ENCODE results near the gene IKBKE. TPM values are rescaled to one million over a fixed set of nuclear protein-coding genes. Genes with fewer than 3 reads are reported as not detected.

Gene IKBKE
- total and polyA plus RNA-seq, 9 donors = 0.86 to 3.9 (median 2.3) TPM

GRCh38 chr1:206476591-206476990 lies 6.3 kb downstream of the IKBKE start:
- no peak for TF ChIP-seq CTCF (IDR thresholded peaks at IDR 0.05)
- no peak for TF ChIP-seq EP300 (IDR thresholded peaks at IDR 0.05)
- TF ChIP-seq POLR2A (IDR thresholded peaks at IDR 0.05) = no peak
- 86 to 91% (median 90%) methylated on average over 14 of the region's 14 CpGs for WGBS, 3 donors
- Histone ChIP-seq H3K4me3 (no peak overlapping the region), H3K27me3 (no peaks in the 10 kb centered on the region), H3K36me3 (no peaks in the 10 kb centered on the region), H3K9me3 (no peaks in the 10 kb centered on the region), H3K27ac (no peak overlapping the region), H3K4me1 (ENCODE audit: insufficient read depth) (no peaks in the 10 kb centered on the region)
- intact Hi-C loops (cut with DNase I) = loop anchor here in 2 of 4 donors (10.0 kb wide), 1 partner anchor 438 kb away; no protein-coding TSS in a partner anchor
- no peak for DNase-seq

DNA sequence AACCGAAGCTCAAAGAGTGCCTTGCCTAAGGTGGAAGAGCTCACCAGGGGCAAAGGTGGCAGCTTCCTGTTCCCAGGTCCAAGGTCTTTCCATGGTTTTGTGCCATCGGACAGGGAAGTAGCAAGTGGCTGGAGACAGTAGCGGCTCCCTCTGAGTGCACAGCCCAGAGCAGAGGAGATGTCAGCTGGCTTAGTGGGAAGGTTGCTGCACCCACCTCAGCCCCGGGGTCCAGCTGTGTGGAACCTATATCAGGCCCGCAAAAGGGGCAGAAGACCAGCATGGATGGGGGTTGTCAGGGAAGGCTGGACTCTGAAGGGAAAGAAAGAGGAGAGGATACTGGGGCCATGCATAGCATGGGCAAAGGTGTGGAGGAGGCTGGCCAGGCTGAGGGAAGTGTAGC lies 6.8 kb downstream of the IKBKE start:
- H3K27ac ChIP-seq = no peak overlapping the region
- intact Hi-C loops (cut with DNase I) = loop anchor here in 2 of 4 donors (10.0 kb wide), 1 partner anchor 438 kb away; no protein-coding TSS in a partner anchor
- 83 to 93% (median 87%) methylated on average over 5 of the region's 5 CpGs for WGBS, 3 donors
- no peaks in the 10 kb centered on the region for H3K9me3 ChIP-seq
- H3K36me3 ChIP-seq = no peaks in the 10 kb centered on the region
- no peak overlapping the region for H3K4me3 ChIP-seq
- TF ChIP-seq POLR2A (IDR thresholded peaks at IDR 0.05) (no peak), EP300 (IDR thresholded peaks at IDR 0.05) (no peak), CTCF (IDR thresholded peaks at IDR 0.05) (no peak)
- DNase-seq = no peak
- H3K4me1 ChIP-seq (ENCODE audit: insufficient read depth) = no peaks in the 10 kb centered on the region
- no peaks in the 10 kb centered on the region for H3K27me3 ChIP-seq

GRCh38 chr1:206477581-206478380 lies 7.5 kb downstream of the IKBKE start:
- WGBS, 3 donors = 84 to 95% (median 95%) methylated on average over 21 of the region's 21 CpGs
- no peak for DNase-seq
- Histone ChIP-seq H3K9me3 (no peaks in the 10 kb centered on the region), H3K4me3 (no peak overlapping the region), H3K4me1 (ENCODE audit: insufficient read depth) (no peaks in the 10 kb centered on the region), H3K36me3 (no peaks in the 10 kb centered on the region), H3K27me3 (no peaks in the 10 kb centered on the region), H3K27ac (no peak overlapping the region)
- TF ChIP-seq EP300 (IDR thresholded peaks at IDR 0.05) = no peak
- intact Hi-C loops (cut with DNase I) = loop anchor here in 2 of 4 donors (10.0 kb wide), 1 partner anchor 437 kb away; no protein-coding TSS in a partner anchor

DNA sequence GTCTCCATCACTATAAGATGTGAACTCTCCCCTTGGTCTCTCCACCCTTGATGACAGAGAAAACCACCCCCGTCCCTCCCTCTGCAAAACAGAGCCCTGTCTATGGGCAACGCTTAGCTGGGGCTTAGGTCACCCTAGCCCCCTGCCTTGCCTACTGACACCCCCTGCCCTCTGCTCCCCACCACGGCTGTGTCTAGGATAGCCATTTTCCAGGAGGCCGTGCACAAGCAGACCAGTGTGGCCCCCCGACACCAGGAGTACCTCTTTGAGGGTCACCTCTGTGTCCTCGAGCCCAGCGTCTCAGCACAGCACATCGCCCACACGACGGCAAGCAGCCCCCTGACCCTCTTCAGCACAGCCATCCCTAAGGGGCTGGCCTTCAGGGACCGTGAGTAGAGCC lies 8.5 kb downstream of the IKBKE start:
- 77 to 84% (median 78%) methylated on average over 11 of the region's 11 CpGs for WGBS, 3 donors
- Histone ChIP-seq H3K27me3 (no peaks in the 10 kb centered on the region), H3K4me3 (no peak overlapping the region), H3K4me1 (ENCODE audit: insufficient read depth) (no peaks in the 10 kb centered on the region), H3K36me3 (no peaks in the 10 kb centered on the region), H3K9me3 (no peaks in the 10 kb centered on the region), H3K27ac (no peak overlapping the region)
- TF ChIP-seq POLR2A (IDR thresholded peaks at IDR 0.05) = no peak
- TF ChIP-seq EP300 (IDR thresholded peaks at IDR 0.05) = no peak
- TF ChIP-seq CTCF (IDR thresholded peaks at IDR 0.05) = no peak
- DNase-seq = no peak
- intact Hi-C loops (cut with DNase I) = loop anchor here in 2 of 4 donors (10.0 kb wide), 1 partner anchor 436 kb away; no protein-coding TSS in a partner anchor
